Esophagus squamous epithelium (tissue), 5 donors: Measurements from ENCODE around the gene CDX2. TPM values are rescaled to one million over a fixed set of nuclear protein-coding genes. Genes with fewer than 3 reads are reported as not detected.

ENCODE experiments used
- DNase-seq: peaks from one replicate; lab custom pipeline; 2025; lab: John Stamatoyannopoulos, UW
- H3K27ac ChIP-seq, 4 donors: fragments of 200-600 bp; sonication (generic); one replicate each; pipeline ENCODE4 v1.5.1; 2016 to 2019; ENCODE audit warnings: mild to moderate bottlenecking in 1 of 4
- H3K27me3 ChIP-seq, 4 donors: fragments of 200-600 bp; sonication (generic); 1 replicate in 3 of 4; 2 replicates in 1 of 4; pipeline versions ENCODE4 v1.5.1 to v1.6.0; 2017 to 2021; ENCODE audit warnings: antibody characterized with exemption in 1 of 4
- H3K36me3 ChIP-seq, 3 donors: fragments of 200-600 bp; sonication (generic); one replicate each; pipeline ENCODE4 v1.5.1; 2016 to 2019
- H3K4me1 ChIP-seq, 3 donors: fragments of 200-600 bp; sonication (generic); one replicate each; pipeline ENCODE4 v1.5.1; 2017 to 2019
- H3K4me3 ChIP-seq, 4 donors: fragments of 200-600 bp; sonication (generic); 1 replicate in 3 of 4; 2 replicates in 1 of 4; pipeline ENCODE4 v1.5.1; 2016 to 2019; ENCODE audit warnings: mild to moderate bottlenecking in 2 of 4, moderate library complexity in 1 of 4
- H3K9me3 ChIP-seq, 3 donors: fragments of 200-600 bp; sonication (generic); one replicate each; pipeline ENCODE4 v1.5.1; 2016 to 2019
- POLR2A ChIP-seq, 4 donors: fragments of 450-650 bp; IDR thresholded peaks; one replicate each; pipeline ENCODE4 v1.6.1; 2017; ENCODE audit warnings: antibody characterized with exemption in 4 of 4, mild to moderate bottlenecking in 4 of 4, moderate library complexity in 3 of 4
- WGBS, 2 donors: methylation state at CpG; one replicate each; pipeline ENCODE4 v1.1.5; 2018; 5-methylcytosine and 5-hydroxymethylcytosine counted together
- intact Hi-C: fragments of 100-400 bp; cut with DNase I; formaldehyde crosslinking; loops from one replicate; pipeline ENCODE4 v1.15.0; 2022
- total RNA-seq, 4 donors: library from RNA; depleted of rRNA; stranded (reverse); fragments of >200 nt; gene quantifications; one replicate each; pipeline ENCODE4 v1.1.0, GENCODE V29; 2016
- TF ChIP-seq, protein P1 (sequence below), 6 experiments: fragments of 450-650 bp in 4 of 6; fragments of 200-600 bp in 2 of 6; sonication (generic) in 2 of 6; IDR thresholded peaks; one replicate each; pipeline ENCODE4 v1.5.1; 2016 to 2019; ENCODE audit warnings: antibody characterized with exemption in 6 of 6, mild to moderate bottlenecking in 4 of 6, moderate library complexity in 4 of 6
- donor health status: DM: yes; HTN: yes; CAD: no.

Gene CDX2
- total RNA-seq, 4 donors from 2014 or later: not detected

DNA sequence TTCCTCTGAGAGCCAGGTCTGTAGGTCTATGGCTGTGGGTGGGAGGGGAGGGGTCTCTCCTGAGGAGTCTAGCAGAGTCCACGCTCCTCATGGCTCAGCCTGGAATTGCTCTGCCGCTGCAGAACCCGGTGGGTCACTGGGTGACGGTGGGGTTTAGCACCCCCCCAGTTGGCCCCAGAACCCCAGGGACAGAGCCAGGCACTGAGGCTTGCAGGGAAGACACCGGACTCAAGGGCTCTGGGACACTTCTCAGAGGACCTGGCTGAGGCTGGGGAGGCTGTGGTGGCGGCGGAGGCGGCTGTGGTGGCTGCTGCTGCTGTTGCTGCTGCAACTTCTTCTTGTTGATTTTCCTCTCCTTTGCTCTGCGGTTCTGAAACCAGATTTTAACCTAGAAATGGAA lies 6.1 kb downstream of the CDX2 start:
- no peak for TF ChIP-seq POLR2A (IDR thresholded peaks at IDR 0.05)
- TF ChIP-seq, protein P1, sequence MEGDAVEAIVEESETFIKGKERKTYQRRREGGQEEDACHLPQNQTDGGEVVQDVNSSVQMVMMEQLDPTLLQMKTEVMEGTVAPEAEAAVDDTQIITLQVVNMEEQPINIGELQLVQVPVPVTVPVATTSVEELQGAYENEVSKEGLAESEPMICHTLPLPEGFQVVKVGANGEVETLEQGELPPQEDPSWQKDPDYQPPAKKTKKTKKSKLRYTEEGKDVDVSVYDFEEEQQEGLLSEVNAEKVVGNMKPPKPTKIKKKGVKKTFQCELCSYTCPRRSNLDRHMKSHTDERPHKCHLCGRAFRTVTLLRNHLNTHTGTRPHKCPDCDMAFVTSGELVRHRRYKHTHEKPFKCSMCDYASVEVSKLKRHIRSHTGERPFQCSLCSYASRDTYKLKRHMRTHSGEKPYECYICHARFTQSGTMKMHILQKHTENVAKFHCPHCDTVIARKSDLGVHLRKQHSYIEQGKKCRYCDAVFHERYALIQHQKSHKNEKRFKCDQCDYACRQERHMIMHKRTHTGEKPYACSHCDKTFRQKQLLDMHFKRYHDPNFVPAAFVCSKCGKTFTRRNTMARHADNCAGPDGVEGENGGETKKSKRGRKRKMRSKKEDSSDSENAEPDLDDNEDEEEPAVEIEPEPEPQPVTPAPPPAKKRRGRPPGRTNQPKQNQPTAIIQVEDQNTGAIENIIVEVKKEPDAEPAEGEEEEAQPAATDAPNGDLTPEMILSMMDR (IDR thresholded peaks at IDR 0.05): no peak
- intact Hi-C loops: no loop called here
- H3K9me3 ChIP-seq: no peaks in the 10 kb centered on the region
- H3K27ac ChIP-seq: no peak overlapping the region
- no peaks in the 10 kb centered on the region for H3K36me3 ChIP-seq
- WGBS, 2 donors: 67 to 79% methylated on average over 1 to 5 of the region's 9 CpGs
- H3K4me3 ChIP-seq: no peak overlapping the region
- H3K27me3 ChIP-seq: peaks cover 40 to 100% (median 53%) of the 10 kb centered on the region in 4 donors
- H3K4me1 ChIP-seq: peaks cover 11 to 44% (median 14%) of the 10 kb centered on the region in 3 donors
- no peak for DNase-seq

DNA sequence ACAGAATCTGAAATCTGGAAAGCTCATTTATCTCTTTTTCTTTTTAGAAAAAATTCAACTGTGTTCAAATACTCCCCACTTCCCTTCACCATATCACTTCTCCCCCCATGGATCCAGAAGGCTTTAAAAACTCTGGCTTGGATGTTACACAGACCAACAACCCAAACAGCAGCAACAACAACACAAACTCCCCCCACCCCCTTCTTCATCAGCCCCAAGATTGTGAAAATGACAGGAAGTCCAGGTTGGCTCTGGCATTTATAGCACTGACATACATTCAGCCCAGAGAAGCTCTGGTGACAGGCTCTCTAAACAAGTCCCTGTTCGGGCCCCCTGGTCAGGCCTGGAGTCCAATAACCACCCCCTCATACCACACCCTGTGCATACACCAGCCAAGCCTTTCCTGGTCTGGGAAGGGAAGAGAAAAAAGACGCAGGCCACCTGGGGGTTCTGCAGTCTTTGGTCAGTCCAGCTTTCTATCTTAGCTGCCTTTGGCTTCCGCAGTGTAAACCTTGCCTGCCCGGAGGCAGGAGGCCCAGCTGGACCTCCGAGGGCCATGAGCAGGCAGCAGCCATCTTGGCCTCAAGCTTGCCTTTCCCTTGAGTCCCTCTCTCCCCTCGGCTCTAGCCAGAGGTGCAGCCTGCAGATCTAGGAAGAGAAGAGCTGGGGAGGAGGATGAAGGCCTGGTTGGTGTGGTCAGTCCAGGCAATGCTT lies 6.8 kb downstream of the CDX2 start:
- peaks cover 39 to 100% (median 46%) of the 10 kb centered on the region in 4 donors for H3K27me3 ChIP-seq
- no peak overlapping the region for H3K4me3 ChIP-seq
- no peaks in the 10 kb centered on the region for H3K9me3 ChIP-seq
- peaks cover 11 to 37% (median 14%) of the 10 kb centered on the region in 3 donors for H3K4me1 ChIP-seq
- TF ChIP-seq, protein P1 (IDR thresholded peaks at IDR 0.05): no peak
- TF ChIP-seq POLR2A (IDR thresholded peaks at IDR 0.05): no peak
- H3K36me3 ChIP-seq: no peaks in the 10 kb centered on the region
- H3K27ac ChIP-seq: no peak overlapping the region
- no peak for DNase-seq
- 17 to 49% methylated on average over 2 of the region's 6 CpGs for WGBS, 2 donors
- intact Hi-C loops: no loop called here

DNA sequence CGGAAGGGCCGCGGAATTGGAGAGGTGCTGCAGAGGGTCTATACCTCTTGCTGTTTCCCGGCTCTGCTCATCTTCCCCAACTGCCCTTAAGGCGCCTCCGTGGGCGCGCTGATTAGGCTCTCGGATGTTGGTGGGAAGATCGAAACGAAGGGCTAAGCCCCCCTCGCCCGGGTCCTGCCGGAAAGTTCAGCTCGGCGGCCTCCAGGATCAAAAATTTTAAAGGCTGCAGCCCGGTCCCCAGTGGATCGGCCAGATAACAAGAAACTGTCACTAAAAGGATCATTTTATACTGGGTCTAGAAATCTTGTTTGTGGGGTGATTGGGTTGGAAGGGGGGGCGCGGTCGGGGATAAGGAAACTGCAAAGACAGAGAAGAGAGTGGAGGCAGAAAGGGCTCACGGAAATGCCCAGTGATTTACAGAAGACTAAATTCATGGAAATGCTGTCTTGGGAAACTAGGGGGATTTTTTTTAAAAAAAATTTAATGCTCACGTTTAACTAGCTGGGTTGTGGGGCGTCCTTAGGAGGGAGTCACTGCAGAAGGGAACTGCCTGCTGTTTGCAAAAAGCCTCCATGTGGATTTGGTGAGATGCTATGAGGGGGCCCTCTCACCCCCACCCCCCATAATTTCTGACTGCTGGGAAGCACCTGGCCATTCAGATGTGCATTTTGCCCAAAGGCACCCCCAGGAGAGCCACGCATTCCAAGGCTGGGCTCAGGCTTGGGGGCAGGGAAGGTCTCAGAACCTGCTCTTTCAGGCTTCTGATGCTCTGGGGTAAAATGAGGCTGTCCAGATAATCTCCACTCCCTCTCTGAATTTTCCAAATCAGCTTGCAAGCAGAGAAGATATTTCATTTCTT lies 7.7 kb downstream of the CDX2 start:
- no peaks in the 10 kb centered on the region for H3K9me3 ChIP-seq
- H3K27ac ChIP-seq: no peak overlapping the region
- 9 to 11% methylated on average over 14 to 21 of the region's 25 CpGs for WGBS, 2 donors
- TF ChIP-seq POLR2A (IDR thresholded peaks at IDR 0.05): no peak
- TF ChIP-seq, protein P1 (IDR thresholded peaks at IDR 0.05): no peak
- no peaks in the 10 kb centered on the region for H3K36me3 ChIP-seq
- peak overlapping the region in 2 of 4 donors; percentile 41 to 58 for H3K4me3 ChIP-seq
- DNase-seq: no peak
- intact Hi-C loops: no loop called here
- H3K27me3 ChIP-seq: peaks cover 32 to 100% (median 41%) of the 10 kb centered on the region in 4 donors
- H3K4me1 ChIP-seq: peaks cover 8 to 28% (median 14%) of the 10 kb centered on the region in 3 donors

GRCh38 chr13:27960362-27961226 lies 8.5 kb downstream of the CDX2 start:
- no peak for TF ChIP-seq POLR2A (IDR thresholded peaks at IDR 0.05)
- TF ChIP-seq, protein P1 (IDR thresholded peaks at IDR 0.05): peak in 4 of 6 experiments; percentile 15 to 56 (median 42)
- peaks cover 23 to 100% (median 34%) of the 10 kb centered on the region in 4 donors for H3K27me3 ChIP-seq
- peaks cover 8 to 23% (median 14%) of the 10 kb centered on the region in 3 donors for H3K4me1 ChIP-seq
- no peak for DNase-seq
- no peaks in the 10 kb centered on the region for H3K36me3 ChIP-seq
- intact Hi-C loops: no loop called here
- peak overlapping the region in 2 of 4 donors; percentile 41 to 58 for H3K4me3 ChIP-seq
- 0% methylated on average over 2 to 9 of the region's 73 CpGs for WGBS, 2 donors
- H3K27ac ChIP-seq: no peak overlapping the region
- no peaks in the 10 kb centered on the region for H3K9me3 ChIP-seq
